HG03025 (cell line): ENCODE measurements around the gene MAPK8IP3.

Experiments
- ATAC-seq: cut with Tn5 transposase; IDR thresholded peaks from one replicate; pipeline ENCODE4 v1.9.1; 2021; ENCODE audit warnings: mild to moderate bottlenecking, moderate library complexity; ENCODE audit not compliant: unreplicated experiment, low FRiP score

The MAPK8IP3 gene

GRCh38 chr16:1782408-1783264 is 76.6 kb downstream of the MAPK8IP3 start, which contains the start of the genes NUBP2 and SPSB3:
TSS of gene NUBP2 (plus strand) at chr16:1782960. CDS start at chr16:1783021, 61 bp downstream.
TSS of gene SPSB3 (minus strand) at chr16:1782571. CDS start at chr16:1781483, 1,088 bp downstream.
- peak; percentile 78 for ATAC-seq

DNA sequence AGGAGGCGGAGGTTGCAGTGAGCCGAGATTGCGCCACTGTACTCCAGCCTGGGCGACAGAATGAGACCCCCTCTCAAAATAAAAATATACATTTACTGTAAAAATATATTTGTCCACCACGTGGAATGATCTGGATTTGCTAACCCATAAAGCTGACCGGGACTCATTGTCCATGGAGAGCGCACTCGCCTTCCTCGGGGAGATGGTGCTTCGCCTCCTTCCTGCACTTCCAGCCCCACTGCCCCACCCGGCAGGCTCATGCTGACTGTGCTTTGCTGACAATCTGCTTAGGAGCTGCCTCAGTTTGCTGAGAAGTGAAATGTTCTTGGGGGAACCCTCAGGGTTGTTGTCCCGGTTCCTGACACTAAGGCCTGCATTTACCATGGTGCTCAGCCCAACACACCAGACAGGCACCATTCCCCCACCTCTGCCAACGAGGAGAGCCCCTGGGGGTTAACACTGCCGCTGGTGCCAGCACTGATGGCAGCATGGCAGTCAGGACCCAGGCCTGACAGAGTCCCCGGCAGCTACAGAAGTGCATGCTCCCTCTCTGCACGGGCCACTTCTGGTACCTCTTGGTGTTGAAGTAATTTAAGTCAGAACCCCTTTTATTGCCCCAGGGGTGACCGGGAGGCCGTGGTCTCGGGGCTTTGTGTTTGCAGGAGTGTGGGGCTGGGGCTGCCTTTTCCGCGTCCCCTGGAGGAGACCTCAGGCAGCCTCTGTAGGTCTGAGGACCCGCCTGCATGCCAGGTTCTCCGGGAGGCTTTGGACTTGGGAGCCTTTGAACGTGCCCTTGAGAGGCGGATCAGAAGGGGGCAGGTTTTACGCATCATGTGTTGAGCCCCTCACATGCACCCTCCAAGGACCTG is 79.2 kb downstream of the MAPK8IP3 start:
- ATAC-seq = no peak

- ATAC-seq = no peak
These were observed 79.8 kb downstream of the MAPK8IP3 start for GRCh38 chr16:1785846-1786170.

DNA sequence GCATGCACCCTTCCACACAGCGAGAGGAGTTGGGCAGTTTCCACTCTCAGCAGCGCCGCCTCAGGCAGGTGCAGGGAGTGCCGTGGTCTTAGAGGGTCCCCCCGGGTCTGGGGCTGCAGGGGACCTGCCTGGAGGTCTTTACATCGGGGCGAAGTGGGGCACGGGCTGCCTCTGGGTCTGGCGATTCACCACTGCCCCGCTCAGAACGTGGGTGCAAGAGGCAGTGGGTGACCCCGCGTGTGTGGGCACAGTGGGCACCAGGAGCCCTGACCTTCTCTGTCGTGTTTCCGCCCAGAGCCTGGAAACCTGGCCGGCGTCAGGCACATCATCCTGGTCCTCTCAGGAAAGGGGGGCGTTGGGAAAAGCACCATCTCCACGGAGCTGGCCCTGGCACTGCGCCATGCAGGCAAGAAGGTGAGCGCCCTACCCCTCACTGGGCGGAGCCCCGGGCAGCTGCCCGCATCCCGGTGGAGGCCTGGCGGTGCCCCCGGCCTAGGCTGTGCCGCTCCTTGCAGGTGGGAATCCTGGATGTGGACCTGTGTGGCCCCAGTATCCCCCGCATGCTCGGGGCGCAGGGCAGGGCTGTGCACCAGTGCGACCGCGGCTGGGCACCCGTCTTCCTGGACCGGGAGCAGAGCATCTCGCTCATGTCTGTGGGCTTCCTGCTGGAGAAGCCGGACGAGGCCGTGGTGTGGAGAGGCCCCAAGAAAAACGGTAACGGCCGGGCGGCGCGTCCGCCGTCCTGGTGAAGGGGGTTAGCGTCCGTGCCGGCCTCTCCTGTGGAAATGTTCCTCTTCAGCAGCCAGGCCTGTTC is 80.5 kb downstream of the MAPK8IP3 start:
- no peak for ATAC-seq

- no peak for ATAC-seq
These were observed 81.0 kb downstream of the MAPK8IP3 start for GRCh38 chr16:1787056-1787321.

- no peak for ATAC-seq
These were observed 81.5 kb downstream of the MAPK8IP3 start for GRCh38 chr16:1787322-1788094.

- ATAC-seq = no peak
These were observed 82.2 kb downstream of the MAPK8IP3 start for GRCh38 chr16:1788095-1788707.

- ATAC-seq = no peak
These were observed 82.7 kb downstream of the MAPK8IP3 start for GRCh38 chr16:1788708-1789100.

- ATAC-seq = no peak
These were observed 83.6 kb downstream of the MAPK8IP3 start for GRCh38 chr16:1789643-1790045.

- no peak for ATAC-seq
These were observed 84.2 kb downstream of the MAPK8IP3 start for GRCh38 chr16:1790261-1790610.

DNA sequence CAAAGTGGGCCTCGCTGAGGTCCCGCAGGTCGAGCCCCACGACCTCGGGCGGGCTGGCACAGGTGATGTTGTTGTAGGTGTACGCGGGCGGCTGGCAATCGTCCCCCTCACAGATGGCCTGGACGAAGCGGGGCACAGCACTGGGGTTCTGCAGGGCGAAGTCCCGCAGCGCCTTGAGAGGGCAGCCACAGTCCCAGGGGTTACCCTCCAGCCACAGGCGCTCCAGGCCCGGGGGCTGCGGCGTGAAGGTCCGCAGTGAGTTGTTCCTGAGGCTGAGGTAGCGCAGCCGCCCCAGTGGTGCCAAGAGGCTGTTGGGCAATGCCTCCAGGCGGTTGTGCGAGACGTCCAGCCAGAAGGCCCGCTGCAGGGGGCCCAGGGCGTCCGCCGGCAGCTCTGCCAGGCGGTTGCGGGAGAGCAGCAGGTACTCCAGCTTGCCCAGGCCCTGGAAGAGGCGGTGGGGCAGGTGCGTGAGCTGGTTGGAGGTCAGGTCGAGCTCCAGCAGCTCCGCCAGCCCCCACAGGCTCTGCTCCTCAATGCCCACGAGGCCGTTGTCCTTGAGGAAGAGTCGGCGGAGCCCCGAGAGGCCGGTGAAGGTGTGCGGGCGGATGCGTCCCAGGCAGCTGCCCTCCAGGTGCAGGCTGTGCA is 84.7 kb downstream of the MAPK8IP3 start:
- no peak for ATAC-seq

GRCh38 chr16:1791256-1791942 is 85.4 kb downstream of the MAPK8IP3 start:
- no peak for ATAC-seq

GRCh38 chr16:1791943-1792812 is 86.2 kb downstream of the MAPK8IP3 start:
- no peak for ATAC-seq

GRCh38 chr16:1792836-1793577 is 87.0 kb downstream of the MAPK8IP3 start:
- ATAC-seq = no peak

GRCh38 chr16:1793578-1794220 is 87.7 kb downstream of the MAPK8IP3 start, which contains the start of gene IGFALS:
TSS of gene IGFALS (minus strand) at chr16:1793705. CDS start at chr16:1793652, 53 bp downstream.
- ATAC-seq = no peak

- ATAC-seq = no peak
These were observed 88.4 kb downstream of the MAPK8IP3 start for GRCh38 chr16:1794221-1794871.
